ENCODE data around the gene DYNC2I2.

The DYNC2I2 gene

DNA sequence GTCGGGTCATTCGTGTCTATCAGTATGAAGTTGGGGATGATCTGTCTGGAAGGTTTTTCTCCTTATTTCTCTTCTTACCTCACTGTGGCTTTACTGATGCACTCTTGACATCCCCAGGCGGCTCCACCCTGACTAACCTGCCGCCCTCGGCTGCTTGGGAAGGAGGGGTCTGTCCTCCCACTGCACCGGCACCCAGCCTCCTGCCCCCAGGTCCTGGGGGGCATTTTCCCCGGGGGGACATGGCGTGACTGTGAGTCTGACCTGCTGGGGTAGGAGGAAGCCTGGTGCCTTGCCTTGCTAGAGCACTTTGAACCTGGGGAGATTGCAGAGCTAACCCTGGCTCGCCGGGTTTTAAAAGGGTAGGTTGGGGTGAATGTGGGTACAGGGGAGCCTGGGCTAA, 27.5 kb downstream of the DYNC2I2 start:
- no peak for DNase-seq (ENCODE audit: insufficient read length, low spot score)
- FAIRE-seq, result no peak
- no peak for TF ChIP-seq CTCF (IDR thresholded peaks at IDR 0.05; ENCODE audit: insufficient read depth, missing control alignments)

DNA sequence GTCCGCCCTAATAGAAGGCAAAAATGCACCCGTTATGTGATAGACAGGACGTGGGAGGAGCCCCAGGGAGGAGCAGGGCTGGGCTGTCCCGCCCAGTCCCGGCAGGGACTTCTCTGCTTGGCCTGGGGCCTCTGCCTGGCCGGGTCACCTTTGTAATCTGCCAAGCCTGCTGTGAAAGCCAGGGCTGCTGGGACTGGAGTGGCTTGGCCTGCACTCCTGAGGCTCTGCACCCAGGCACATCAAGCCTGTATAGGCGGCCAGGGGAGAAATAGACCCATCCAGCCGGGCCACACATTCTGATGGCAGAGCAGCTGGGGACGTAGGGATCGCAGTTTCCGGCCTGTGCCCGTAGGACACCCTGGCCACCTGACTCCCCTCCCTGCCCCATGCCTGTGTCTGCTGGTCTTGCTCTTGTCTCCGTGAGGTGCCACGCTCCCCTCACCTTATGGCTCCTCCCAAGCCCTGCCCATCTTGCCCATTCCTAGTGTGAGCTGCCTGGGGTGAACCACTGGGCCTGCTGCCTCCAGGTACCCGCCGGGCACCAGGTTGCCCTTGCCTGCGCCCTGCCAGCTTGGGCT, 28.1 kb downstream of the DYNC2I2 start:
- no peak for TF ChIP-seq CTCF (IDR thresholded peaks at IDR 0.05; ENCODE audit: insufficient read depth, missing control alignments)
- FAIRE-seq (no peak), DNase-seq (ENCODE audit: insufficient read length, low spot score) (no peak)

DNA sequence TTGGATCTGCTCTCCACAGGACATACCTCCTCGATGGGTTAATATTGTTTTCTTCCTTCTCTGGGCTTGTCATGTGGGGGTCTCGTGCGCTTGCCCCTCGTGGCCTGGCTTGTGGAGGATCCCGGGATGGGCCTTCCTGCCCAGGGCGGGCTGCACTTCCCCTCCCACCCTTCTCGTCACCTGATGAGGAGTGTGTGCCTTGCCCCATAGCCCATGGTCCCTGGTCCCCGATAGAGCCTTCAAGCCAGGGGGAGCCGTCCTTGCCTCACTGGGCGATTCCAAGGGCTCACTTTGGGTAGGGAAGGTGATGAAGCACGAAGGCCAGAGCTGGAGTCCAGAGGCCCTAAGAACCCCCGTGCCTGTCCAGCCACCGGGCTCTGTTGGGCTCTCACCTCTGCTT, 28.7 kb downstream of the DYNC2I2 start:
- FAIRE-seq, result no peak
- TF ChIP-seq CTCF (IDR thresholded peaks at IDR 0.05; ENCODE audit: insufficient read depth, missing control alignments), result no peak
- DNase-seq (ENCODE audit: insufficient read length, low spot score), result no peak

DNA sequence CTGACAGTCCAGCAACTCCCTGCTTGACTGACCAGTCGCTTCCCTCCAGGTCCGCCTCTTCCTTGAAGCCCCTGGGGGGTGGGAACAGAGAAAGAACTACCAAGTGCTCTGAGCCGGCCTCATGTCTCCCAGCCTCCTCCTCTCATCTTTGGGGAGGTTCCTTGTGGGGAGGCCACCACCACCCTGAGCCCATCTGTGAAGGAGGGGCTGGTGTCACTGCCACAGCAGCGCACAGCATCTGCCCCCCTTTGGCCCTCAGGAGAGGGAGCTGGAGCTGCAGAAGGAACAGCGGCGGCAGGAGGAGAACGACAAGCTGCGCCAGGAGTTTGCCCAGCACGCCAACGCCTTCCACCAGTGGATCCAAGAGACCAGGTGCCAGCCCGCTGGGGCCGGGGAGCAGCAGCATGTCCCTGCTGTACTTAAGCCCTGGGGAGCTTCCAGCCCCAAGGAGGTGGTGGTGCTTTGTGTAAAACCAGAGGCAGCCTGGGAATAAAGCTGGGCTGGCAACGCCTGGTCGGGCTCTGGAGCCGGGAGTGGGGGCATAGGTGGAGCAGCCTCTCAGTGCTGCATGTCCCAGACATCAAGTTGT, 29.4 kb downstream of the DYNC2I2 start:
- DNase-seq (ENCODE audit: insufficient read length, low spot score) (no peak), FAIRE-seq (no peak)
- TF ChIP-seq CTCF (IDR thresholded peaks at IDR 0.05; ENCODE audit: insufficient read depth, missing control alignments), result no peak

GRCh38 chr9:128626181-128626580, 30.5 kb downstream of the DYNC2I2 start:
- no peak for DNase-seq (ENCODE audit: insufficient read length, low spot score)
- no peak for FAIRE-seq
- no peak for TF ChIP-seq CTCF (IDR thresholded peaks at IDR 0.05; ENCODE audit: insufficient read depth, missing control alignments)

DNA sequence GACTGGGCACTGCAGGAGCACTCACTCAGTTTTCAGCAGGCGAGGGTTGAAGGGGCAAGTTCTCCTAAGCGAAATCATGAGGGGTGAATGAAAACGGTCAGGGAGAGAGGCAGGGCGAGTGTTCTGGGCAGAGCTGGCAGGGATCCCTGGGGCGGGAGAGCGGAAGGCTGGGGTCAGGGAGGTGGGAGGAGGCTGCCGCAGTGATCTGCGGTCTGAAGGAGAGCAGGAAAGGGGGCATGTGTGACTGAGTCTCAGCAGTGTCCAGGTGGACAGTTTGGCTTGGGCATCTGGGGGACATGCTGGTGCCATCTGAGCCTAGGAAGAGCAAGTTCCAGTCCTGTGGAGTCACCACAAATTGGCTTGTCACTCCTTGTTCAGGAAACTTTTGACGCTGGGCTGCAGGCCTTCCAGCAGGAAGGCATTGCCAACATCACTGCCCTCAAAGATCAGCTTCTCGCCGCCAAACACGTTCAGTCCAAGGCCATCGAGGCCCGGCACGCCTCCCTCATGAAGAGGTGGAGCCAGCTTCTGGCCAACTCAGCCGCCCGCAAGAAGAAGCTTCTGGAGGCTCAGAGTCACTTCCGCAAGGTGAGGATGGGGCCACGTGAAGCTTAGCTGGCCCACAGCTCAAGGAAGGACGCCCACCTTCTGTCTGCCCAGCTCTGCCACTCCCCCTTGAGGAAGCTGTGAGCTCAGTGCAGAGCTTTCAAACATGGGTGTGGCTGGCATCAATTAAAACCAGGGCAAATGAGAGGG, 31.1 kb downstream of the DYNC2I2 start:
- DNase-seq (ENCODE audit: insufficient read length, low spot score) (no peak), FAIRE-seq (no peak)
- TF ChIP-seq CTCF (IDR thresholded peaks at IDR 0.05; ENCODE audit: insufficient read depth, missing control alignments), result peak; percentile 1

- no peak for DNase-seq (ENCODE audit: insufficient read length, low spot score)
- no peak for FAIRE-seq
- no peak for TF ChIP-seq CTCF (IDR thresholded peaks at IDR 0.05; ENCODE audit: insufficient read depth, missing control alignments)
Observed at GRCh38 chr9:128624566-128624965, 32.1 kb downstream of the DYNC2I2 start.
